Esophagus squamous epithelium (tissue), 4 donors: ENCODE measurements around the gene ATP9B.

Source experiments
- CTCF ChIP-seq, 6 experiments: fragments of 450-650 bp in 4 of 6; fragments of 200-600 bp in 2 of 6; sonication (generic) in 2 of 6; IDR thresholded peaks; one replicate each; pipeline ENCODE4 v1.5.1; 2016 to 2019; ENCODE audit warnings: antibody characterized with exemption in 6 of 6, mild to moderate bottlenecking in 4 of 6, moderate library complexity in 4 of 6
- POLR2A ChIP-seq, 4 donors: fragments of 450-650 bp; IDR thresholded peaks; one replicate each; pipeline ENCODE4 v1.6.1; 2017; ENCODE audit warnings: antibody characterized with exemption in 4 of 4, mild to moderate bottlenecking in 4 of 4, moderate library complexity in 3 of 4

DNA sequence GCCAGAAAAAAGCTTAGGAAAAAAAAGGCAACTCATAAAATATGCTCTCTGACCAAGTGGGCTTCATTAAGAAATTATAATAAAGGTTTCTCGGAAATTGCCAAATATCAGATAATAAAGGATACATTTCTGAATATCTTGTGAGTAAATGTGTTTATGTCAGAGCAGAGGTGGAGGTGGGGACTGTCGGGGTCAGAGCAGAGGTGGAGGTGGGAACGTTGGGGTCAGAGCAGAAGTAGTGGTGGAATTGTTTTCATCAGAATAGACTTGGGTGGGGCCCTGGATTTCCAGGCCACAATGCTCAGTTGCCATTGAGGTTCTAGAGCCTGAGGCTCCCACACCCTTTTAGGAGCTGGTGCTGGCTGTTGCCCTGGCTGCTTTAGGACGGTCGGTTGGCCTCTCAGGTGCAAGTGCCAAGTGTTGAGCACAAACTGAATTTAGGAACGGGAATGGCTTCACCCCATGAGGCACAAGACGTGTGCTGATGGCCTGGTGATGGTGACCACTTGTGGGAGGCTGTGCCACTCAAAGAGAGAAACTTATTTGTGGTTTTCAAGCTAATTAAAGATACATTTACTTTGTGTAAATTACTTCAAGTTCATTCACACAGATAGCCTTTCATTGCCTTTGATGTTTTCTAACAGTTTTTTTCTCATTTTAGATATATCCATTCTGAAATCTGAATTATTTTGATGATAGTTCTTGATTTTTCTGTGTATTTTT, 131.5 kb downstream of the ATP9B start:
- TF ChIP-seq POLR2A (IDR thresholded peaks at IDR 0.05) (no peak), CTCF (IDR thresholded peaks at IDR 0.05) (no peak)
